Activated naive CD8-positive, alpha-beta T cell treated with anti-CD3 and anti-CD28 coated beads, Interleukin-2, amount 10 ng/mL, durations not matched to agents 7 days and 5 days (primary cell): ENCODE measurements around the gene SLC17A8. TPM values are rescaled to one million over a fixed set of nuclear protein-coding genes. Genes with fewer than 3 reads are reported as not detected.
"Not testable (repeated sequence)": the region's sequence is repeated elsewhere in the genome, so short reads cannot be mapped to it uniquely, and the experiment has no call there.

ENCODE experiments used
- ATAC-seq: fragments of 150-1000 bp; cut with Tn5 transposase; one replicate; pipeline ENCODE4 v1.10.0; 2021; ENCODE audit warnings: low read depth, moderate library complexity
- POLR2A ChIA-PET: fragments of 350-600 bp; sonication (Branson Sonifier 250); formaldehyde crosslinking; loops from one replicate; lab custom pipeline; 2021; ENCODE audit warnings: antibody characterized with exemption; lab: Charles Lee
- DNase-seq: peaks from one replicate; pipeline ENCODE4 v3.0.0; 2021
- H3K27ac Mint-ChIP-seq: one replicate; pipeline ENCODE4 v1.8.0; 2022; ENCODE audit warnings: mild to moderate bottlenecking, mixed read lengths
- H3K27me3 Mint-ChIP-seq: one replicate; pipeline ENCODE4 v1.8.0; 2022; ENCODE audit warnings: mild to moderate bottlenecking, moderate library complexity, mixed read lengths
- H3K36me3 Mint-ChIP-seq: one replicate; pipeline ENCODE4 v1.8.0; 2021; ENCODE audit warnings: mild to moderate bottlenecking, mixed read lengths
- H3K4me1 Mint-ChIP-seq: one replicate; pipeline ENCODE4 v1.8.0; 2021; ENCODE audit warnings: mixed read lengths
- H3K4me3 Mint-ChIP-seq: one replicate; pipeline ENCODE4 v1.8.0; 2022; ENCODE audit warnings: mild to moderate bottlenecking, moderate library complexity, mixed read lengths
- H3K9me3 Mint-ChIP-seq: one replicate; pipeline ENCODE4 v1.8.0; 2021; ENCODE audit warnings: mixed read lengths
- total RNA-seq, 2 experiments: library from RNA; stranded (reverse); gene quantifications; one replicate each; pipeline ENCODE4 v1.2.3, GENCODE V29; 2021

Gene SLC17A8
- total RNA-seq: not detected

DNA sequence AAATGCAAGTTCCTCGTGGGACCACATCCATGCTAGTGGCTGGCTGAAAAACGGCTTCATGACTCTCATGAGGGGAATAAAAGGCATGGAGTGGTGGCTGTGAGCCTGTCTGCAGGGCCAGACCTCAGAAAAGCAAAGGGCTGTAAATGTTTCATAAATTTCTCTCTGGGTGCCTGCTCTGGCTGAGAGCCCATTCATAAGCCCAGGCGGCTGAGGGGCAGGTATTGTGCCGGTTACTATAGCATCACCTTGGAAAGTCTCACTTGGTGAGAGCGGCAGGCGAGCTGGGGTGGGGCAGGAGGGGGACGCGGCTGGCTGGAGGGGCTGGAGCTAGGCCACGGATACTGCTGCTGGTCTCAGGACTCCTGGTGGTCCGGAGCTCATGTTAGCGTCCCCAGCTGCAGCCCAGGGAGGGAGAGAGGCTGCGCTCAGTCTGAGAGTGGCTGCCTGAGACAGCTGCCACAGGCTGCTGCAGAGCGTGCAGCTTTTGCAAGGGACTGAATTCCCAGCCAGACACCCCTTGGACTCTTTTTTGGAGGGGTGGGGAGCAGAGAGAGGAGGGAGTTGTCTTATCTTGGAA, at the start of gene SLC17A8:
SLC17A8 (plus strand) TSS at position 431 of the 580 bp plus-strand sequence. CDS start 318 bp downstream, outside the sequence.
- Mint-ChIP-seq H3K4me3 (no peak within 1 kb of the TSS), H3K27me3 (peaks cover 21% of the 10 kb centered on the region)
- POLR2A ChIA-PET: interaction anchor here (0.6 kb wide), 1 partner anchor 23 kb away, joined by 3 read pairs; no protein-coding TSS in a partner anchor

DNA sequence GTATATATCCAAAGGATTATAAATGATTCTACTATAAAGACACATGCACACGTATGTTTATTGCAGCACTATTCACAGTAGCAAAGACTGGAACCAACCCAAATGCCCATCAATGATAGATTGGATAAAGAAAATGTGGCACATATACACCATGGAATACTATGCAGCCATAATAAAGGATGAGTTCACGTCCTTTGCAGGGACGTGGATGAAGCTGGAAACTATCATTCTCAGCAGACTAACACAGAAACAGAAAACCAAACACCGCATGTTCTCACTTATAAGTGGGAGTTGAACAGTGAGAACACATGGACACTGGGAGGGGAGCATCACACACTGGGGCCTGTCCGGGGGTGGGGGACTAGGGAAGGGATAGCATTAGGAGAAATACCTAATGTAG, 48.7 kb upstream of the SLC17A8 start:
- H3K9me3 Mint-ChIP-seq: peaks cover 16% of the 10 kb centered on the region
- DNase-seq, H3K27me3 Mint-ChIP-seq, POLR2A ChIA-PET, H3K4me1 Mint-ChIP-seq, H3K4me3 Mint-ChIP-seq, ATAC-seq, H3K27ac Mint-ChIP-seq: not testable (repeated sequence)
- H3K36me3 Mint-ChIP-seq: peaks cover 52% of the 10 kb centered on the region

More for the DNA sequence above, at the start of gene SLC17A8:
- DNase-seq: no peak
- H3K9me3 Mint-ChIP-seq: no peaks in the 10 kb centered on the region
- ATAC-seq: no peak
- no peaks in the 10 kb centered on the region for H3K4me1 Mint-ChIP-seq
- H3K27ac Mint-ChIP-seq: no peak within 1 kb of the TSS
- no peaks in the 10 kb centered on the region for H3K36me3 Mint-ChIP-seq

GRCh38 chr12:100311317-100311716, 45.6 kb upstream of the SLC17A8 start:
- Mint-ChIP-seq H3K4me1 (no peaks in the 10 kb centered on the region), H3K36me3 (peaks cover 28% of the 10 kb centered on the region), H3K4me3 (no peak overlapping the region), H3K9me3 (peaks cover 7% of the 10 kb centered on the region), H3K27me3 (no peaks in the 10 kb centered on the region), H3K27ac (no peak overlapping the region)
- POLR2A ChIA-PET: no interaction called here
- DNase-seq: no peak
- ATAC-seq: no peak

- Mint-ChIP-seq H3K36me3 (peaks cover 8% of the 10 kb centered on the region), H3K27ac (no peak overlapping the region), H3K4me1 (no peaks in the 10 kb centered on the region), H3K4me3 (no peak overlapping the region), H3K9me3 (no peaks in the 10 kb centered on the region), H3K27me3 (no peaks in the 10 kb centered on the region)
- DNase-seq (no peak), ATAC-seq (no peak)
- POLR2A ChIA-PET: no interaction called here
Observed at GRCh38 chr12:100317371-100317770, 39.5 kb upstream of the SLC17A8 start.

GRCh38 chr12:100324498-100324897, 32.4 kb upstream of the SLC17A8 start:
- DNase-seq (no peak), ATAC-seq (no peak)
- no peaks in the 10 kb centered on the region for H3K9me3 Mint-ChIP-seq
- H3K36me3 Mint-ChIP-seq: peaks cover 15% of the 10 kb centered on the region
- H3K27ac Mint-ChIP-seq: no peak overlapping the region
- no peak overlapping the region for H3K4me3 Mint-ChIP-seq
- no peaks in the 10 kb centered on the region for H3K27me3 Mint-ChIP-seq
- POLR2A ChIA-PET: no interaction called here
- no peaks in the 10 kb centered on the region for H3K4me1 Mint-ChIP-seq

GRCh38 chr12:100326208-100326607, 30.7 kb upstream of the SLC17A8 start:
- no peaks in the 10 kb centered on the region for H3K9me3 Mint-ChIP-seq
- no peak for DNase-seq
- H3K36me3 Mint-ChIP-seq: peaks cover 19% of the 10 kb centered on the region
- POLR2A ChIA-PET: no interaction called here
- no peaks in the 10 kb centered on the region for H3K27me3 Mint-ChIP-seq
- no peaks in the 10 kb centered on the region for H3K4me1 Mint-ChIP-seq
- ATAC-seq: no peak
- H3K27ac Mint-ChIP-seq: no peak overlapping the region
- no peak overlapping the region for H3K4me3 Mint-ChIP-seq

GRCh38 chr12:100329800-100330199, 27.1 kb upstream of the SLC17A8 start:
- DNase-seq: no peak
- H3K36me3 Mint-ChIP-seq: peaks cover 23% of the 10 kb centered on the region
- H3K27me3 Mint-ChIP-seq: no peaks in the 10 kb centered on the region
- POLR2A ChIA-PET: no interaction called here
- H3K27ac Mint-ChIP-seq: no peak overlapping the region
- no peaks in the 10 kb centered on the region for H3K9me3 Mint-ChIP-seq
- H3K4me3 Mint-ChIP-seq: no peak overlapping the region
- ATAC-seq: no peak
- no peaks in the 10 kb centered on the region for H3K4me1 Mint-ChIP-seq

GRCh38 chr12:100331871-100332270, 25.0 kb upstream of the SLC17A8 start:
- ATAC-seq (no peak), DNase-seq (no peak)
- Mint-ChIP-seq H3K4me1 (no peaks in the 10 kb centered on the region), H3K27ac (no peak overlapping the region), H3K36me3 (peaks cover 29% of the 10 kb centered on the region), H3K9me3 (no peaks in the 10 kb centered on the region), H3K27me3 (no peaks in the 10 kb centered on the region), H3K4me3 (no peak overlapping the region)
- POLR2A ChIA-PET: no interaction called here

- H3K27ac Mint-ChIP-seq: no peak overlapping the region
Observed at GRCh38 chr12:100332852-100333251, 24.0 kb upstream of the SLC17A8 start.

GRCh38 chr12:100337299-100337698, 19.6 kb upstream of the SLC17A8 start:
- DNase-seq: no peak
- Mint-ChIP-seq H3K4me1 (no peaks in the 10 kb centered on the region), H3K27me3 (no peaks in the 10 kb centered on the region), H3K27ac (no peak overlapping the region), H3K4me3 (no peak overlapping the region), H3K9me3 (no peaks in the 10 kb centered on the region), H3K36me3 (peaks cover 25% of the 10 kb centered on the region)
- ATAC-seq: no peak
- POLR2A ChIA-PET: no interaction called here

More at GRCh38 chr12:100332852-100333251, 24.0 kb upstream of the SLC17A8 start:
- Mint-ChIP-seq H3K9me3 (no peaks in the 10 kb centered on the region), H3K4me3 (no peak overlapping the region), H3K36me3 (peaks cover 31% of the 10 kb centered on the region), H3K27me3 (no peaks in the 10 kb centered on the region), H3K4me1 (no peaks in the 10 kb centered on the region)
- ATAC-seq (no peak), DNase-seq (no peak)
- POLR2A ChIA-PET: no interaction called here

DNA sequence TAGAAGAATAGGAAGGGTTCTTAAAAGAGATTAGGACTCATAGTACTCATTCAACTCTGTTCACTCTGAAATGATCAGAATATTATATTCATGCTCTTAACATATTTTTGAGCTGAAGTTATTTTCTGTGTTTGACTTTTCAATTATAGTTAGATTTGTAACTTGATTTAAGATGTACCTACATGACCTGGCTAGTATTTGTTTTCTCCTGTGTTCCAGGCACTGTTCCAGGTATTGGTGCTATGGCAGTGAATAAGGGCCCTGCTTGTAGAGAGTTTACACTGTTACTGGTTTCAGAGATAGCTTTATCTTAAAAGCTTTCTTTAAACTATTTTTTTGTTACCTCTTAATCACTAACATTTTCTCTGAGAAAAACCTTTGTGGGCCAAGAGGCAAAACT, 19.1 kb upstream of the SLC17A8 start:
- H3K4me3 Mint-ChIP-seq: no peak overlapping the region
- POLR2A ChIA-PET: no interaction called here
- no peak overlapping the region for H3K27ac Mint-ChIP-seq
- peaks cover 29% of the 10 kb centered on the region for H3K36me3 Mint-ChIP-seq
- no peaks in the 10 kb centered on the region for H3K4me1 Mint-ChIP-seq
- H3K27me3 Mint-ChIP-seq: no peaks in the 10 kb centered on the region
- ATAC-seq (no peak), DNase-seq (no peak)
- no peaks in the 10 kb centered on the region for H3K9me3 Mint-ChIP-seq

DNA sequence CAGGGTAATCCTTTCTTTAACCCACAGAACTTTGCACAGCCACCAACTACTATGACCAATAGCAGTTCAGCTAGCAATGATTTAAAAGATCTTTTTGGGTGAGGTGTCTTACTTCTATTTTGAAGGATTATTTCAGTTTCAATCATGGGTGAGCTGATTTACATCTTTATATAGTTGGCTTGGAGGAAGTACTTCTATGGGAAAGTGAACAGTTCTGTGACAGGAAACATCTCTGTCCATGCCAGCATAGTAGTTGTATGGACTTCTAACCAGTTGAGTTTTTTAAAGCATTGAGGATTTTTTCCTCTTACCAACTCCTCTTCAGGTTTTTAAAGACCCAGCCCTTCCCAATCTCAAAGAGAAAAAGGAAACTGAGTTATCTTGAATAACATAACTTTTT, 17.8 kb upstream of the SLC17A8 start:
- Mint-ChIP-seq H3K4me3 (no peak overlapping the region), H3K27ac (no peak overlapping the region), H3K9me3 (no peaks in the 10 kb centered on the region), H3K27me3 (no peaks in the 10 kb centered on the region), H3K36me3 (peaks cover 28% of the 10 kb centered on the region), H3K4me1 (no peaks in the 10 kb centered on the region)
- no peak for ATAC-seq
- DNase-seq: no peak
- POLR2A ChIA-PET: no interaction called here

- H3K9me3 Mint-ChIP-seq, H3K27ac Mint-ChIP-seq, H3K4me1 Mint-ChIP-seq, DNase-seq, ATAC-seq, POLR2A ChIA-PET, H3K4me3 Mint-ChIP-seq, H3K27me3 Mint-ChIP-seq: not testable (repeated sequence)
- peaks cover 13% of the 10 kb centered on the region for H3K36me3 Mint-ChIP-seq
Observed at GRCh38 chr12:100342897-100343296, 14.0 kb upstream of the SLC17A8 start.

- POLR2A ChIA-PET, H3K27me3 Mint-ChIP-seq, ATAC-seq, H3K36me3 Mint-ChIP-seq, H3K27ac Mint-ChIP-seq, DNase-seq, H3K9me3 Mint-ChIP-seq, H3K4me3 Mint-ChIP-seq, H3K4me1 Mint-ChIP-seq: not testable (repeated sequence)
Observed at GRCh38 chr12:100344351-100344750, 12.5 kb upstream of the SLC17A8 start.
